VCaP (cell line): ENCODE data around the gene DOK3.

Experiments used
- H3K27ac ChIP-seq: fragments of 450-650 bp; 2 replicates; pipeline ENCODE4 v1.5.1; 2017
- TF ChIP-seq, protein P1 (sequence below): fragments of 450-650 bp; conservative IDR thresholded peaks from 2 replicates; pipeline ENCODE4 v1.5.1; 2017; ENCODE audit warnings: mild to moderate bottlenecking, moderate library complexity

Gene DOK3

GRCh38 chr5:177524941-177525655, 15.5 kb upstream of the DOK3 start:
- TF ChIP-seq, protein P1, sequence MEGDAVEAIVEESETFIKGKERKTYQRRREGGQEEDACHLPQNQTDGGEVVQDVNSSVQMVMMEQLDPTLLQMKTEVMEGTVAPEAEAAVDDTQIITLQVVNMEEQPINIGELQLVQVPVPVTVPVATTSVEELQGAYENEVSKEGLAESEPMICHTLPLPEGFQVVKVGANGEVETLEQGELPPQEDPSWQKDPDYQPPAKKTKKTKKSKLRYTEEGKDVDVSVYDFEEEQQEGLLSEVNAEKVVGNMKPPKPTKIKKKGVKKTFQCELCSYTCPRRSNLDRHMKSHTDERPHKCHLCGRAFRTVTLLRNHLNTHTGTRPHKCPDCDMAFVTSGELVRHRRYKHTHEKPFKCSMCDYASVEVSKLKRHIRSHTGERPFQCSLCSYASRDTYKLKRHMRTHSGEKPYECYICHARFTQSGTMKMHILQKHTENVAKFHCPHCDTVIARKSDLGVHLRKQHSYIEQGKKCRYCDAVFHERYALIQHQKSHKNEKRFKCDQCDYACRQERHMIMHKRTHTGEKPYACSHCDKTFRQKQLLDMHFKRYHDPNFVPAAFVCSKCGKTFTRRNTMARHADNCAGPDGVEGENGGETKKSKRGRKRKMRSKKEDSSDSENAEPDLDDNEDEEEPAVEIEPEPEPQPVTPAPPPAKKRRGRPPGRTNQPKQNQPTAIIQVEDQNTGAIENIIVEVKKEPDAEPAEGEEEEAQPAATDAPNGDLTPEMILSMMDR: no peak
- H3K27ac ChIP-seq: no peak overlapping the region

- no peak overlapping the region for H3K27ac ChIP-seq
- TF ChIP-seq, protein P1: no peak
These were observed 14.9 kb upstream of the DOK3 start for GRCh38 chr5:177524539-177524900.

- no peak overlapping the region for H3K27ac ChIP-seq
- TF ChIP-seq, protein P1: no peak
These were observed 14.3 kb upstream of the DOK3 start for GRCh38 chr5:177523711-177524538.

DNA sequence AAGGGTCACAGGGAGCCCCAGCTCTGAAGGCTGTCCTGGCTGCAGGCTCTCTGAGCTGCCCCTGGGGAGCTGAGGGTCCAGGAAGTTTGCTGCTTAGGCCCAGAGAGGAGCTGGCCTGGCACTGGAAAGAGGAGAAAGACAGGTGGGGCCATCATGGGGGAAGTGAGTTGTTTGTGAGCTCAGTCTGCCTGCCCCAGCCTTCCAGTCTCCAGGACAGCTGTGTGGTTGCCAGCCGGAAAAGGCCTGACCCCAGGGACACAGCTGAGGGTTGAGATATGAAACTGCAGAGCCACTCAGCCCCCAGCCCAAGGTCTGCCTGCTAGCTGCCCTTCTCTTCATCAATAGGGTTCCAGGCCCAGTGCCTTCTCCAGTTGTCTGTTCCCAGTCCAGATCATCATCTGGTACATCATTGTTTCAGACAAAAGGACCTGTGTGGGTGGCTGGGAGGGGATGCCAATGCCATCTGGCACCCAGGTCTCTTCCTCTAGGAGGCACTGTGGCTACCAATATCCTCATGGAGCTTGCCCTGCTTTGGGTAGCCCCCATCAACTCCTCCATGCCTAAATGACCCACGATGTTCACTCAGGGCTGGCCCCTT, 11.4 kb upstream of the DOK3 start:
- TF ChIP-seq, protein P1: 0 out of 2 replicates have a peak, but pooled peaks have one; percentile 12
- H3K27ac ChIP-seq: no peak overlapping the region

- H3K27ac ChIP-seq: no peak overlapping the region
- TF ChIP-seq, protein P1: no peak
These were observed 10.6 kb upstream of the DOK3 start for GRCh38 chr5:177520271-177520670.

- TF ChIP-seq, protein P1: no peak
- H3K27ac ChIP-seq: peak overlapping the region; percentile 26
These were observed 10.0 kb upstream of the DOK3 start for GRCh38 chr5:177519463-177520235.
